HL-60/S4 (cell line): Measurements from ENCODE around the gene FHIT.
"Not testable (repeated sequence)": the region's sequence is repeated elsewhere in the genome, so short reads cannot be mapped to it uniquely, and the experiment has no call there.

Experiments
- in situ Hi-C: fragments of 300-500 bp; cut with MboI; formaldehyde crosslinking; loops from 2 replicates; pipeline ENCODE4 v1.14.3; 2022; ENCODE audit warnings: low sequenced_read_pairs

FHIT gene

DNA sequence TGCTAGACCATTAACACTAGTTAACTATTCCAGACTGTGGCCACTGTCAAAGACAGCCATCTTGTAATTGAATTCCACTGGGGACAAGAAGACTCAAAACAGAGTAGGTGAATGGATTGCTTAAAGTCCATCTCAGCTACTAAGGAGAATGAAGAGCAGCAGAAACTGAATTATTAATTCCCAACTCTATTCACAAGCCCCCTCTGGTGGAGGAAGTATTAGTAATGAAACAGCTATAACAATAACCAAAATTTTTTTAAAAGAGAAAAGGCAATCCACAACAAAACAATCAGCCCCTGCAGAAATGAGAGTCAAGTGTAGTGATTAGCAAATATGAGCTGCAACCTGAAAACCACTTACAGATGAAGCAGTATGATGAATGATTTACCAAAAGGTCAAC, 302.8 kb downstream of the FHIT start:
- in situ Hi-C loops = no loop called here

DNA sequence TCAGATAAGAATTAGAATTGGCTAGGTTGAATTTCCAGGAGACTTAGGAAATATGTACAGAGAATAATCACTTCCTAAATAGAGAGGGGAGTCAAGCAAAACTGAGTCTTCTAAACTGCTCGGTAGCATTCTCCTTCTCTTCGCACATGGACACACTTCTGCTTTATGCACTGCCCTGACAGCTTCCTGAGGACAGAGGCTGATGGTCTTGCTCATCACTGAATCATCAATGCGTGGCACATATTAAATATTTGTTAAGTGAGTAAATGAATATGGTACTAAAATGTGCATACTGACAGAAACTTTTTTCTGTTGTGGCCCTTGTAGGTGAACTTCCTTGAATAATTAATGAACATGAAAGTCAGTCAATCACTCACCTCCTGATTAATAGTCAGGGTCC, 315.5 kb downstream of the FHIT start:
- in situ Hi-C loops = no loop called here

GRCh38 chr3:60933824-60934223, 317.4 kb downstream of the FHIT start:
- in situ Hi-C loops = no loop called here

GRCh38 chr3:60932643-60933042, 318.6 kb downstream of the FHIT start:
- in situ Hi-C loops = no loop called here

DNA sequence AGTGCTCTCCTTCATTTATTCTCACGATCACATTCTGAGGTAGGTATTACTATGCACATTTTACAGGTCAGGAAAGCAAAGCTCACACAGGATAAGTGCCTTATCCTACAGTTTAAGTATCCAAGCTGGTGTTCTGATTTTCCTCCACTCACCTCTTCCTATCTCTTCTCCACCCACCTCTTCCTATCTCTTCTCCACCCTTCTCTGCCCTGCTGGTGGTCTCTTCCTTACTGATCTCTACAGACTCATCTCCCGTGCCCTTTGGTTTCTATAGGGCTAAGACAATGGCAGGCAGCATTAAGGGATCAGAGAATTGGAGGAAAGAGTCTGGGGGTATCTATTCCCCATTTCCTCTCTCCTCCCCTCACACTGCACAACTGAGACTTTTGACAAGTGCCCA, 319.1 kb downstream of the FHIT start:
- in situ Hi-C loops = no loop called here

- in situ Hi-C loops = no loop called here
Measured at GRCh38 chr3:60931452-60931851, 319.8 kb downstream of the FHIT start.

- in situ Hi-C loops = no loop called here
Measured at GRCh38 chr3:60920519-60920918, 330.7 kb downstream of the FHIT start.

GRCh38 chr3:60919296-60919695, 332.0 kb downstream of the FHIT start:
- in situ Hi-C loops = no loop called here

DNA sequence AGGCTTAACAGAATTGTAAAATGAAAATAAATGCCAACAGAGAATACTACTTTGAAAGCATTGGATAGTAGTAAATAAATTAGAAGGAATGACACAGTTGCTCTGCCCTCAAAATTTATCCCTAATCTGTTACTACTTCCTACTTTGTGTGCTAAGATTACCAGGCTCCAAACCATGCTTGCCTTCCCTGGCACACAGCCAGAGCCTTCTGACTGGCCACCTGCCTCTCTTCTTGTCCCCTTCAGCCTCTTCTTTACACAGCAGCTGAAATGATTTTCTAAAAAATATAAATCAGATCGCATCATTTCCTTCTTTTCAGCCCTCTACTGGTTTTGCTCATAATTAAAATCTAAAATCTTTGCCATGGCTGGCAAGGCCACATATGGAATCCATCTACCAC, 334.1 kb downstream of the FHIT start:
- in situ Hi-C loops = no loop called here

DNA sequence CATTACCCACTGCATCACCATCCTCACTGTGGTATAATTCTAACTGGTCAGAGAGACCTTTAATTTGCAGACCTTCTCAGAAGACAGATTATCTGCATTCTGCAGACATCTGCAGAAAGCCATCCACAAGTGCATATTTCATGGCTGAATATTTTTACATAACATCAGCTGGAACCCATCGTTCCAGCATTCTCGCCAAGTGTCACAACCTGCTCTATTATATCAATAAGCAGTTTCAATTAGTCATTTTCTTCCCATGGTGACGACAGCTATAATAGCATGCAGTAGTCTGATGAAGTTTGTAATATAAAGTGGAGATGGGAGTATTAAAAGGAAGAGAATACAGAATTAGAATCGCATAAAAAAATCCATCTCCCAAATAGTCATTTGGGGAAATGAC, 334.7 kb downstream of the FHIT start:
- in situ Hi-C loops = no loop called here

DNA sequence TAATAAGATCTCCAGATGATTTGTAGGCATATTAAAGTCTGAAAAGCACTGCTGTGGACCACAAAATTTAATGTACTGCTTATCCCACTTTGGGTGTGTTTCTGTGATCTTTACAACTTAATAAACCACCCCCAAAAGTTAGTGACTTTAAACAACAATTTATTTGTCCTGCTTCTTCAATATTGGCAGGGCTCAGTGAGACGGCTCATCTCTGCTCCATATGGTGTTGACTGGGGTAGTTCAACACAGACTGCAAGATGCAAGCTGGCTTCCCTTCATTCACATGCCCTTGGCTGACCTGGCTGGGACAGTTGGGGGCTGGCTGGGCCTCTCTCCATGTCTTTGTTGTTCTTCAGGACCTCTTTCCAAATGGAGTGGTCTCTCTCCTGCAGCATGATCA, 337.8 kb downstream of the FHIT start:
- in situ Hi-C loops = no loop called here

- in situ Hi-C loops = no loop called here
Measured at GRCh38 chr3:60912876-60913275, 338.4 kb downstream of the FHIT start.

DNA sequence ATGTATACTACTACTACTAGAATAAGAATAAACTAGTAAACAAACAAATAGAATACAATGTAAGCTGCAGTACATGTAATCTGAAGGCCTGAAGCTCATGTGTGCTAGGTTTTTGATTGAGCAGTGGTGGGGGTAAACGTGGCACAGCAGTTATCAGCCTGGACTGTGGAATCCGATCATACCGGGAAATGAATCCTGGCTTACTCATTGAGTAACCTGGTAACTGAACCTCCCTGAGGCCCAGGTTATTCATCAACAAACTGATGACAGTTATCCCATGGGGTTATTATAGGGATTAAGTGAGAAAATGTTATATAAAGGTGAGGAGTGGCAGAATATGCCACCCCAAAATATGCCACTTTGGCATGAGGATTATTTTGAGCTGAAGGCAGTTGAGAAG, 339.1 kb downstream of the FHIT start:
- in situ Hi-C loops = no loop called here

DNA sequence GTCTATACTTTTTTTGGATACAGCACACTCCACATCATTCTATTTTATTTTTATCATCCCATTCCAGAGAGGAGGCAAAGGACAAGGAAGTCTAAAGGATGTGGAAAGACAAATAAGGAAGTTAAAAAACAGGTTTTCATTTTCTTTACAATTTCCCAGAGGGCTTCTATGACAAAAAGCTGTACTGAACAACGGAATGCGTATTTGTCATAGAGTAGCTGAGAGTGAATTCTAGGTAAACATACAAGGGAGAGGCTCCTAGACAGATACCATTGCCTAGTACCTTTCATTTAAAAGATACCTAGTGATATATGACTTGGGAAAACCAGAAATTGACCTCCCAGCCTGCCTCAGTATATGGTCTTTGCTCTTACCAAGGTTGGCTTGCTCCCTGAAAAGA, 341.7 kb downstream of the FHIT start:
- in situ Hi-C loops = no loop called here

GRCh38 chr3:60906283-60906682, 345.0 kb downstream of the FHIT start:
- in situ Hi-C loops = no loop called here

GRCh38 chr3:60898321-60898720, 352.9 kb downstream of the FHIT start:
- in situ Hi-C loops = no loop called here

DNA sequence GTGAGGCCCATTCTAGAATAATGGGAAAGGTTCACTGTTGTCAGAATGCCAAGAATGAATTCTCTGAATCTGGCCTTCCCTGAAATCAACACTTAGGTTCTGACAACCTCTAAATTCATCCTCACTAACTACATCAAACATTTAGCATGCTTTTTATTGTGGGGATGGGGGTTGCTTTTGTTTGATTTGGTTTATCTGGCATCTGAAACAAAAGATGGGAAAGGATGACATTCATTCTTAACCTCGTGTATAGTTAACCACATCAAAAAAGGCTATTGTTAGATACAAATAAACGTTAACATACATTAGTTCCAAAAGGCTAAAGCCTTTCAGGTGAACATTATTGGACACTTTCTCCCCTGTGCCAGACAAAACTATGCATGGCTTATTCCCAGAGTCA, 357.3 kb downstream of the FHIT start:
- in situ Hi-C loops = no loop called here

DNA sequence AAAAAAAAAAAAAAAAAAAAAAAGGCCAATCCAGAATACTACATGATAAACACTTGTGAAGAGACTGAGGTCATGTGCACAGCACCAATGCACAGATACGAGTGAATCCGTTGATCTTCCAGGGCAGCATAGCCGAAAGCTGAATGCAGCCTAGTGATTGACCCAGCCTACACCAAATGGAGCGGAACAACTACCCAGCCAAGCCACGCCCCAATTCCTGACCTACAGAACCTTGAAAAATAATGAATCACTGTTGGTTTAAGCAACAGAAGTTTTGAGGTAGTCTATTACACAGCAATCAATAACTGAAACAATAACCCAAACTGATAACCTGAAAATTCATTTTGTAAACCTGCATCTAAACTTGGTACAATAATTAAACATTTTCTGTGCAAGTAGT, 361.0 kb downstream of the FHIT start:
- in situ Hi-C loops = no loop called here

- in situ Hi-C loops = not testable (repeated sequence)
Measured at GRCh38 chr3:60888952-60889351, 362.3 kb downstream of the FHIT start.

GRCh38 chr3:60887574-60887973, 363.7 kb downstream of the FHIT start:
- in situ Hi-C loops = no loop called here

DNA sequence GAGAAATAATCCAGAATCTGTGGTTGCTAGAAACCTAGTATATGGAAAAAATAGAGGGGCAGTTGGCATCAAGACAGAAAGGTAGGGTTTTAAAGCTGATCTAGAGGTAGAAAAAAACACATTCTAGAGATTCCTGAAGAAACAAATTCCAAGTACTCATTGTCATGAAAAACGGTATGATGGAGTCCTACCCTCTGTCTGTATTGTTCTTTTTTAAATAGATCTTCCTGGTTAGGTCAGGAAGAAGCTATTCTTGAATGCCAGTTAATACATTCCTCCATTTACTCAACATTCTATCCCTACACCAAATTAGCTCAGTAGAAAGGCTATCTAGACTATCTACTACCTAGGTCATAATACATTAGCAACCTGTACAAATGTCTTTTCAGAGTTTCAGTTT, 364.7 kb downstream of the FHIT start:
- in situ Hi-C loops = no loop called here

DNA sequence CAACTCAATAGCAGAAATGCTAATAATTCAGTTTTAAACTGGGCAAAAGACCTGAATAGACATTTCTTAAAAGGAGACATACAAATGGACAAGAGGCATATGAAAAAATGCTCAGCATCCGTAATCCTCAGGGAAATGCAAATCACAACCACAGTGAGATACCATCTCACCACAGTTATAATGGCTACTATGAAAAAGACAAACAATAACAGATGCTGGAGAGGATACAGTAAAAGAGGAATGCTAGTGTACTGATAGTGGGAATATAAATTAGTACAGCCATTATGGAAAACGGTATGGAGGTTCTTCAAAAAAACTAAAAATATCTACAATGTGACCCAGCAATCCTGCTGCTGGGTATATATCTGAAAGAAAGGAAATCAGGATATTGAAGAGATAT, 367.2 kb downstream of the FHIT start:
- in situ Hi-C loops = no loop called here

DNA sequence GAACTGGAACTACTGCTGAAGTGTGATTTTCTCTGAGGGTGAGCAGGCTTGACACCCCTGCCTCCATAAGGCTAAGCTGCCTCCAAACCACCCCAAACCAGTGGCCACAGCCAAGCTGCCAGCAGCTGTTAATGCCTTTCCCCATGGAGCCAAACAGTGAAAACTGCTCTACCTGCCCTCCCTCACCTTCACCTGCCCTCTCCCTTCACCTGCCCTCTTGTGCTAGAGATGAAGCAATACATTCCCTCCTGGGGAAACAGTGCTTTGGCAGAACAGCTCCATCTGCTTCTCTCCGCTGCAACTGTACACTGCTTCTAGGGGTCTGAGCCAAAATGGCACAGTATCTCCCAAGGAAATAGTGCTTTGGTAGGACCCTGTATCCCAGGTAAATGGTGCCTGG, 374.1 kb downstream of the FHIT start:
- in situ Hi-C loops = no loop called here

GRCh38 chr3:60870396-60870795, 380.9 kb downstream of the FHIT start:
- in situ Hi-C loops = no loop called here
